Measurements from ENCODE around the gene IGSF21.
"Not testable (repeated sequence)": the region's sequence is repeated elsewhere in the genome, so short reads cannot be mapped to it uniquely, and the experiment has no call there.

The IGSF21 gene

DNA sequence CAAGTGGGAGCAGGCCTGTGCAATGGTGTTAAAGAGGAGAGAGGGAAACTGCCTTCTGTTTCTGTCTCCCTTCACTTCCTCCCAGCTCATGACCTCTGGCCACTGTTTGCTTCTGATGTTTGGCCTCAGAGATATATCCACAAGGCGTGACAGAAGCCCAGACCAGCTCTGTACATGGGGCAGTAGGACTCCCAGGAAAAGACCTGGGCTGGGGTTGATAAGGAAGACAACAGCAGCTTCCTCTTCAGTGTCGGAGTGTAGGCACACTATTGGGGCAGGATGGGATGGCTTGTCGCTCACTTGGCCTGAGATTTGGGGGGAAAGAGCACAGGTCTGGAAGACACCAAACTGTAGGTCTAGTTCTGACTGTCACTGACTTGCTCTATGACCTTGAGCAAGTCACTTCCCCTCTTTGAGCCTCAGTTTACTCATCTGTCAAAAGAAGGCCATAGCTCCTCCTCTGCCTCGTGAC, 305.3 kb downstream of the IGSF21 start:
- no peak for DNase-seq

DNA sequence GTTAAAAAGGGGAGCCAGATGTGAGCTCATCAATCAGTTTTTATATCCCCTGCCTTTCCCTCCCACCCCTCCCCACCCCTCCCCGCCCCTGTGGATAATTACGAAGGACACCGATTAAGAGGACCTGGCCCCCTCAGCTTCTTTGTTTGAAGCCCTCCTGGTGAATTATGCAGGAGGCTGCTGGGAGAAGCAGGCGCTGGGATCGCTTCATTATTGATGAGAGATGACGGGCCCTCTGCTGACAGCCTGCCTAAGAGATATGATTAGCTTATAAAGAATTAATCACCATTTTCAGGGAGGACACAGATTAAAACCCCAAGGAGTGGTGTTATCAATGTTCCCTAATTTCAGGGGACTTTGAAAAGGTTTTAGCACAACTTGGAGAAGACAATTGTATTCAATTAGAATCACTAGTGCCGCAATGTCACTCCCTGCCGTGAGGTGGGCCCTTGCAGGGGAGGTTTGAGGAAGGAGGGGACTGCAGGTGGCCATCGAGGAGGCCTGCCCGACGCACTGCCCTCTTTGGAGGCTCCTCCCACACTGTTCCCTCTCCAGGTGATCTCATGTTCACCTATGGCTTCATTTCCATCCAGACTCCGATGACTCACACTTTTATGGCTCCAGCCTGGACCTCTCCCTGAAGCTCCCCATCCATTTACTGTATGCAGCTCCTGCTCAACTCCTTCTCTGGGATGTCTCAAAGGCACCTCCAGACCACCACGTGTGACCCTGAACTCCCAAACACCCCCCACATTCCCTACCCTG, 306.1 kb downstream of the IGSF21 start:
- DNase-seq = no peak

DNA sequence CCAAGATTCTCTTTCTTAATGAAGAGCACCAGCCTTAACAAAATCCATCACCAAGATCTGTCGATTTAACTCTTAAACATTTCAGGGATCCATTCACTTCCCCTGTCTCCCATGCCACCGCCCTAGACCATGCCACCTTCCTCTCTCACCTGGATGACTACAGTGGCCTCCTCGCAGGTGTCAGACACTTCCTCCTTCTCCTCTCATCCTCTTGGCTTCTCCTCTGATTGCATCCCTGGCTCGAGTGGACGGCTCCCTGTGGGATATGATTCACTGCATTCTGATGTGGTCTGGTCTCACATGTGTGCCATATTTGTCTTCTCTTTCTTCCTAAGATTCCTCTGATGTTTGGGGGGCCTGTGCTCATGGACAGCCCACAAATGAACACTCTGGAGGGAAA, 306.7 kb downstream of the IGSF21 start:
- DNase-seq = no peak

DNA sequence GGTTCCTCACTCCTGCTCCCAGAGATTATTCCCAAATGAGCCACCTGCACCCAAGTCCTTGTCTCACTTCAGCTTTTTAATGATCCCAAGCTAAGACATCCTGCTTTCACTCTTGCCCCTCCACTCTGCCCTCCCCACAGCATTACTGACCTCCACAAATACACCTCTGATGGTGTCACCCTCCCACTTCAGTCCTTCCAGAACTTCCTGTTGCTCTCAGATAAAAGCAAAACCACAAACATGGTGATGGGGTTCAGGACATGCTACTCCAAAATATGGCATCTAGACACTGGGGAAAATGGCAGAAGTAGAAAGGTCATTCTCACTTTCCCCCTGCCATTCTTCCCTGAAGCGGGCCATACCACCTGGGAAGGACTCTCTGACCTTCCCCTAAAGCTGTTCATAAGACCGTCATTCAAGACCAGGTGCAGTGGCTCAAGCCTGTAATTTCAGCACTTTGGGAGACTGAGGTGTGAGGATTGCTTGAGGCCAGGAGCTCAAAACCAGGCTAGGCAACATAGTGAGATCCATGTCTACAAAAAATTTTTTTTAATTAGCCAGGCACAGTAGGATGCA, 307.4 kb downstream of the IGSF21 start:
- DNase-seq = no peak

DNA sequence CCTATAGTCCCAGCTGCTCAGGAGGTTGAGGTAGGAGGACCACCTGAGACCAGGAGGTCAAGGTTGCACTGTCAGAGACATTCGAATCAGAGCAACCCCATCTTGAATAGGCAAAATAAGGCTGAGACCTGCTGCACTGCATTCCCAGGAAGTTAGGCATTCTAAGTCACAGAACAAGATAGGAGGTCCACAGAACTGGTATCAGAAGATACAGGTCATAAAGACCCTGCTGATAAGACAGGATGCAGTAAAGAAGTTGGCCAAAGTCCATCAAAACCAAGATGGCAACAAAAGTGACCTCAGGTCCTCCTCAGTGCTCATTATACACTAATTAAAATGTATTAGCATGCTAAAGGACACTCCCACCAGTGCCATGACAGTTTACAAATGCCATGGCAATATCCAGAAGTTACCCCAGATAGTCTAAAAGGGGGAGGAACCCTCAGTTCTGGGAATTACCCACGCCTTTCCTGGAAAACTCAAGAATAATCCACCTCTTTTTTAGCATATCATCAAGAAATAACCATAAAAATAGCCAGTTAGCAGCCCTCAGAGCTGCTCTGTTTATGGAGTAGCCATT, 307.9 kb downstream of the IGSF21 start:
- no peak for DNase-seq

DNA sequence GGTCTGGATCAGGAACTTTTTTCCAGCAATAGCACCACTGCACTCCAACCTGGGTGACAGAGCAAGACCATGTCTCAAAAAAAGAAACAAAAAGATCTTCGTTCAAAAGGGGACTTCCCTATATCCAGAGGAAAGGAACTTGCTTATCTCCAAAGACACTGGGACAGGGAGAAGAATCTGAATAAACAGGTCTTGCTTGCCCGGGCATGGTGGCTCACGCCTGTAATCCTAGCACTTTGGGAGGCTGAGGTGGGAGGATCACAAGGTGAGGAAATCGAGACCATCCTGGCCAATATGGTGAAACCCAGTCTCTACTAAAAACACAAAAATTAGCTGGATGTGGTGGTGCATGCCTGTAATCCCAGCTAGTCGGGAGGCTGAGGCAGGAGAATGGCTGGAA, 308.5 kb downstream of the IGSF21 start:
- DNase-seq = not testable (repeated sequence)

DNA sequence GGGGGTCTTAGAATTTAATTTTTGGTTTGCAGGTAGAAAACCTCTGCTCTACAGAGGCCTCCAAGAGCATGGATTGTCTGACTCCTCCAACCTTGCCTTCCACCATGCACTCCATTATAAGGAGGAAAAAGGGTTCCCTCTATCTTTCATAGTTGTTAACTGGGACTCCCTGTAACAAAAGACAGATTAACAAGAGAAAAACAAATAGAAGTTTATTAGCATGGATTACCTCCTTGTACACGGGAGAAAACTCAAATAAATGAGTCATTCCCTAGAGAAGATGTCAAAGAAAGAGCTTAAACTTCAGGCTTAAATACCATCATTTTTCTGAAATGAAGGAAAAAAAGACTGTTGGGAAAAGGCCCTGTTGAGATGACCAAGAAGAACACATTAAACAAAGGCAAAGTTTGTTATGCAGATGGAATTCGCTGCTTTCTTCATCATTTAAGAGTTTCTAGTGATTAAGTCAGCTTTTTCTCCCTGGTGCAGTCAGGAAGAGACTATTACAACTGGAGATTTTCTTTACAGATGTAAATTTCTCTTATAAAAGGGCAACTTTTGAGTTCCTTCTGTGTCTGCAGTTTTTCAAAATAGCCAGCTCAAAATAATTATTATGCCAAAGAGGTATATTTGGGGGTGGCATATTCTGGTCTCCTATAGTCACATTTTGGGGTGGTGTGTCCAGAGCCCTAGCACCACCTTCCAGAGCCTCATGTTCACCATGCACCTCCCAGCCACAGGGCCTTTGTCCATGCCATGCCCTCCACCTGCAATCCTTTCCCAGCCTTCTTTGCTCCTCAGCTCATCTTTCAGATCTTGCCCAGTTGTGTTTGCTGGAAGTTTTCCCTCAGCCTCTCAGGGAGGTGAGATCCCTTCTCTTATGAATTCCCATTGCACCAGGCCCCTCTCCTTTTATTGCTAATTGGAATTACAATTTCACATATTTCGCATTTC, 310.0 kb downstream of the IGSF21 start:
- DNase-seq = no peak

DNA sequence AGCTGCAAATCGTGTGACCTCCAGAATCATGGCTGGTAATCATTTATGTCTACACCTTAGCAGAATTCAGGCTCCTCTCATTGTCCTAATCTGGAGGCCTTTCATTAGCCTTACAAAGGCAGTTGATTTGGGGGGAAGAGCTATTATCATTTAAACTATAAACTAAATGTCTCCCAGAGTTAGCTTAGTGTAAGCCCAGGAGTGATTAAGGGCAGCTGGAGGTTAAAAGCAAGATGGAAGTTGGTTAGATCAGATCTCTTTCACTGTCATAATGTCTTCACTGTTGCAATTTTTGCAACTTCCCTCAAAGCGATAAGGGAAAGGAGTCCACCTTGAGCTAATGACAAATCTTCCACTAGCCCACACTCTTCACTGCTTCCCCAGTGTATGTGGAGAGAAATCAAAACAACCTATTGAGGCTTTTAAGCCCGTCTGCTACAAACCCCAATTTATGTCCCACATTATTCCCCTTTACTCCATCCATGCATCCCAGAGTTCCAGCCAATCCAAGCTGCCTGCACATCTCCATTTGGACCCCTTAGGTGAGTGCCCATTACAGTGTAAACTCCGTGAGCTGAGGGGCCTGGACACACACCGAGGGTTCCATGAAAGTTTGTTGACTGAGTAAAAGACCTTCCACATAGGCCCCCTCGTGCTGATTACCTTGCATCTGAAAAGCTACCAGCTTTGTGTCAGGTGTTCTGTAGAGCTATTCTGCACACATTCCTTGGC, 311.7 kb downstream of the IGSF21 start:
- no peak for DNase-seq

DNA sequence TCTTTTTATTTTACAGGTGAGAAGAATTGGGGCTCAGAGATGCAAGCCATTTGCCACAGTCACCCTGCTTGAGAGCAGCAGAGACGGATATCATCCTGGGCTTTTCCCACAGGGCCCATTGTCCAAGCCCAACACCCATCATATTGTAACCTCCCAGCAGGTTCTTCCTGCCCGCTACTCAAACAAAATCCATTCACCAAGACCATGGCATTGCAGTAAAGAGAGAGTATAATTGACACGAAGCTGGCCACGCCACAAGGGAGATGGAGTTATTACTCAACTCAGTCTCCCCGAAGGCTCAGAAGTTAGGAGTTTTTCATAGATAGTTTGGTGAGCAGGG, 312.2 kb downstream of the IGSF21 start:
- DNase-seq = no peak

DNA sequence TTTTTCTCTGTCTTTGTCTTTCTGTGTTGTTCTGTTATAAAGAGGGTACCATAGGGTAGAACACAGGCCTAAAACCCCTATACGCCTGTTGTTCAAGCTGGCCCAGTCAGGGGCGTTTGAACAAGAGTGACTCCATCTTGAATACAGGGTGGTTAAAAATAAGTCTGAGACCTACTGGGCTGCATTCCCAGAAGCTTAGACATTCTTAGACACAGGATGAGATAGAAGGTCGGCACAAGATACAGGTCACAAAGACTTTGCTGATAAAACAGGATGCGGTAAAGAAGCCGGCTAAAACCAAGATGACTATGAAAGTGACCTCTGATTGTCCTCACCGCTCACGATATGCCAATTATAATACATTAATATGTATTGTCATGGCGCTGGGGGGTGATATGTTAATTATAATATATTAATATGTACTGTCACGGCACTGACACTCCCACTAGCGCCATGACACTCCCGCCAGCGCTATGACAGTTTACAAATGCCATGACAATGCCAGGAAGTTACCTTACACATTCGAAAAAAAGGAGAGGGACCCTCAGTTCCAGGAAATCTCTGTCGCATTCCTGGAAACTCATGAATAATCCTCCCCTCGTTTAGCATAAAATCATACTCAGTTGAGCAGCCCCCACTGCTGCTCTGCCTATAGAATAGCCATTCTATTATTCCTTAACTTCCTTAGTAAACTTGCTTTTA, 314.6 kb downstream of the IGSF21 start:
- no peak for DNase-seq

DNA sequence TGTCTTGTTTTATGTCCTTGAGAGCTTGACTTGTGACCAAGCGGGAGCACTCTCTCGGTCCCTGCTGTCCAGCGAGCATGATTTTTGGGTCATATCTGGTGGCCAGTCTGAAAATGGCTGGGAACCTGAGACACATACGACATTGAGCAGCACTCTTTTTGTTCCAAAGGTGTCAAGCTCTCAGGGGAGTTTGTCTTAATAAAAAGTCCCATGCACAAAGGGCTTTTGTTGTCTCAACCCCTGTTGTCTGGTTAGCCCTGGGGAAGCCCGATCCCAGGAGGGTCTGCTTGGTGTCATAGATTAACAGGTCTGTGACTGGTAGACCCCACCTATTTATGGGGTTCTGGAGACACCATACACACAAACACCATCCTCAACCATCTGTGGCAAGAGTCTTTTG, 315.4 kb downstream of the IGSF21 start:
- no peak for DNase-seq

DNA sequence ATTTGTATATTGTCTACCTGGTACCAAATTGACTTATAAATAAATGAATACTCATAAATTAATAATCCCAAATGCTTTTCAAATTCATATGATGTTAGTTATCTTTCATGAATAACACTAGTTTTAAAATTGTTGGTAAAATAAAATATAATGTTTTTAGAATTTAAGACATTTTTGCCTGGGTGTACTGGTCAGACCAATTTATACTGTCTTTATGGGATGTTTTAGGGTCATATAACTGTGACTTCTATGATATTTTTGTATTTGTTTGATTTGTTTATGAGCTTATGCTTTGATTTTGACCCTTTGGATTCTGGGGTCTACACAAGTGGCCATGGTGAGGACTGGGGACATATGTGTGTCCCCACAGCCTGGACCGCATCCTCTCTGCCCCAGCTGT, 319.0 kb downstream of the IGSF21 start:
- DNase-seq = no peak
